NCI-H345 treated with DMSO at 0.1 percent for 48 hours (cell line): ENCODE results near the gene GRIP2.

ENCODE experiments used
- DNase-seq: peaks from one replicate; lab custom pipeline; 2025; ENCODE audit not compliant: unreplicated experiment; lab: John Stamatoyannopoulos, UW

GRIP2 gene

GRCh38 chr3:14455571-14456317, 84.4 kb downstream of the GRIP2 start:
- no peak for DNase-seq

DNA sequence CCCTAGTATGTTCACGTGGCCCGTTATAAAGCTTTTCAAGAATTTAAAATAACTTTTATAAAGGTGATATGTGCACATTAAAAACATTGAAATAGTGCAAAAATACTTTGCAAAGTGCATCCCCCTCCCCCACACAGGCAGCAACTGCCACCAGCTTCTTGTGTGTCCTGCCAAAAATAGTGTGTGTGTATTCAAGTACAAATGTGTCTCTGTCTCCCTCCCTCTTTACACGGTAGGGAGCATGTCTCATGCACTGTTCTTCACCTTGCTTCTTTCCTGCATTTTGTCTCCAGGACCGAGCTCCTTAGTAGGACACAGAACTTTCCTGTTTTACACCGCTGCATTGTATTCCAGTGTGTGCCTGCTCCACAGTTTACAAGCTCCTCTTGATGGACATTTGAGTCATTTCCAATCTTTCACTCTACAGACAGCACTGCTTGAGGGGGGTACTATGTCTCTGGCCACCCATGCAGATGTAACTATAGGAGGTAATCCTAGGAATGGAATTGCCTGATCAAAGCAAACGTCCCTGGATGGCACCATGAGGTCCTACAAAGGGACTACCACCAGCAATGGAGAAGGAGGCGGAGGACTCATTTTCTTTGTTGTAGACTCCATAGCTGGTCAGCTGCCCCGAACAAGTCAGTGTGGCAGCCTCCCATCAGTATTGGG, 85.4 kb downstream of the GRIP2 start:
- no peak for DNase-seq

- no peak for DNase-seq
Observed at GRCh38 chr3:14453876-14454638, 86.1 kb downstream of the GRIP2 start.

DNA sequence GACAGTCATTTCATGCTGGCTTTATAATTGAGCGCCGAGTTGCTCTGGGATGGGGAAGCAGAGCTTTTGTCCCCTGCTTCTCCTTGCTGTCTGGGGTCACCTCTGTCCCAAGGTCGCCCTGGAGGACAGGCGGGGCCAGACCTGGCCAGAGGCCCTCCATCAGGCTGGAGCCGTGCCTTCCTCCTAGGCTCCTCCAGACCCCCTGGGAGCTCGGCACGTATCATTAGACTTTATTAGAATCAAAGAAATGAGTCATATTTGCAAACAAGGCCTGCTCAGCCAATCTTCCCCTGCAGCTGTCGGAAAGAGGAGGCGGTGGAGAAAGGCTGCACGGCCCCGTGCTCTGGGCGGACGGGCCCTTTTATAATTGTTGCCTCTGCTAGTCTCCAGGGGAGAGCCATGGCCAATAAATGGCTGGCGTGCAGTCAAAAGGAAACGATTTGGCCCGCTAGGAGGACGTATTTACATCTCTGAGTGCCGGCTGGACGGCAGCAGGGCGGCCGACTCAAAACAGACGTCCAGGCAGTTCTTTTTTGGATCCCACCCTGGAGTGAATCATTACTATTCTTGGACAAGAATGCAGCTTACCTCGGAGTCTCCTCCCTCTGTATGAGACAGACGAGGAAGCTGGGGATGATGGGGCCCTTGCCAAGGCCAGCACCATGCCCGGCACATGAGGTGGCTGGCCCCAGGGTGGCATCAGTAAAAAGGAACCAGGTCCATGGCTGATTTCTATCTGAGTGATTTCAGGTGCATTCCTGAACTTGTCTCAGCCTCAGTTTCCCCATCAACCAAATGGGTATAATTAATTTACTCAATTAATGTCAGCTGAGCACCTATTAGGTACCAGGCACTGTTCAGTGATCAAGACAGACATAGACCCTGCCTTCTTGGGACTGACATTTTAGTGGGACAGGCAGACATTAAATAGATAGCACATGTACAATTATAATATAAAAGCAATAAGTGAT, 87.1 kb downstream of the GRIP2 start:
- DNase-seq: peak; percentile 64

- no peak for DNase-seq
Observed at GRCh38 chr3:14451844-14452739, 88.0 kb downstream of the GRIP2 start.

DNA sequence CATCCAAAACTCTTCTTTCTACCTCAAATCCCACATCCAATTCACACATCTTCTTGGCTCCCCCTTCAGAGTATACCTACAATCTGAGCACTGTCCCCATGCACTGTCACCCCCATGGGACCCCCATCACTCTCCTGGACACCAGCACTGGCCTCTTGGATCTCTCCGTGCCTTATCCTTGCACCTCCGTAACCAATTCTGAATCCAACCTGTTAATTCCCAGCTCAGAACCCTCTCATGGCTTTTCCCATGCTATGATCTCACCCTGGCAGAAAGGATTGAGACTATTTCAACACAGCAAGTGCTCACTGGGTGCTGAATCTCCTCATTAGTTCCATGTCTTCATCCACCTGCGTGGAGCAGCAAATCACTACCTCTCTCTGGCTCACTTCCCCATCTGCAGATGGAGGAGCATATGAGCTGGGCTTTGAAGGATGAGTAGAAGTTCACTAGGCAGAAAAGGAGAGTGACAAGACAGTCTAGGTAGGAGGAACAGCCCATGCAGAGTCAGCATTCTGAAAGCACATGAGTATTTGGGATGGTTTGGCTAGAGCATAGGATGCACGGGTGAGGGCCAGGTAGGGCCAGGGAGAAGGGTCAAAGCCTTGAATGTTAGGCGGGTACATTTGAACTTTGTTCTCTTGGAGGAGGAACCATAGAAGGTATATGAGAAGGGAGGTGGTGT, 89.1 kb downstream of the GRIP2 start:
- no peak for DNase-seq

DNA sequence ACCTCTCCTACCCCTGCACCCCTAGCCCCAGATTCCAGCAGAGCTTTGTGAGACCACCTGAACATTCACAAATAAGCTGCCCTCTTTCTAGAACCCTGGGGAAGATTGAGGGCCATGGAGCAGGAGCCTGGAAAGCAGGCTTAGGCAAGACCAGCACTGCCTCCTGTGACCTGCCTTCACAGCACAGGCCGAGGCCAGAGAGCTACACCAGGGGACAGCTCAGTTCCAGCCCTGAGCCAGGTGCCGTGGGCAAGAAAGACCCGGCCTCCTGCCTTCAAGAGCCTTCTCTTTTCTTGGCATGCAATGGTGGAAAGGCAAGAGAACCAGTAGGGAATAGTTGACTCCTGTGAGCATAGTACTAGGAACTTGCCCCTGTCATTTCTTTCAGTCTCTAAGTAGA, 89.6 kb downstream of the GRIP2 start:
- DNase-seq: no peak

- no peak for DNase-seq
Observed at GRCh38 chr3:14448756-14449727, 91.1 kb downstream of the GRIP2 start.

GRCh38 chr3:14448063-14448462, 92.1 kb downstream of the GRIP2 start:
- no peak for DNase-seq

DNA sequence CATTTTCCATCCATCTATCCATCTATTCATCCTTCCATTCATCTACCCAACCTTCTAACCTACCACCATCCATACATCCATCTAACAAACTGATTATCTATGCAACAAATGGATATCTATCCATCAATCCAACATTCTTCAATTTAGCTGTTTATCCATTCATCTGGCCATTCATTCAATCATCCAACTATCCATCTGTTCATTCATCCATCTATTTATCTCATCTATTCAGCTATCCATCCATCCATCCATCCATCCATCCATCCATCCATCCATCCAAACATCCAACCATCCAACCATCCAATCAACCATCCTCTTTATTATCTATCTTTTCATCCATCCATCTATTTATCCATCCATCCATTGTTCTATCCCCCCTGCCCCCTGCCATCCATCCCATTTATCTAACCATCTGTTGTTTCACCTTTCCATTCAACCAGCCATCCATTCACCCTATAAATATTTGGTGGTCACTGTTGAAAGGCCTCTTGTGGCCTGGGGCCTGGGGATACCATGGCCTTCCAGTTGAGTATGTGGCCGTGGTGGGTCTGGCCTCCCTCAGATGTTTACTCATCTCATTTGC, 93.1 kb downstream of the GRIP2 start:
- no peak for DNase-seq

GRCh38 chr3:14445773-14446172, 94.4 kb downstream of the GRIP2 start:
- no peak for DNase-seq

GRCh38 chr3:14444380-14444779, 95.8 kb downstream of the GRIP2 start:
- DNase-seq: no peak

DNA sequence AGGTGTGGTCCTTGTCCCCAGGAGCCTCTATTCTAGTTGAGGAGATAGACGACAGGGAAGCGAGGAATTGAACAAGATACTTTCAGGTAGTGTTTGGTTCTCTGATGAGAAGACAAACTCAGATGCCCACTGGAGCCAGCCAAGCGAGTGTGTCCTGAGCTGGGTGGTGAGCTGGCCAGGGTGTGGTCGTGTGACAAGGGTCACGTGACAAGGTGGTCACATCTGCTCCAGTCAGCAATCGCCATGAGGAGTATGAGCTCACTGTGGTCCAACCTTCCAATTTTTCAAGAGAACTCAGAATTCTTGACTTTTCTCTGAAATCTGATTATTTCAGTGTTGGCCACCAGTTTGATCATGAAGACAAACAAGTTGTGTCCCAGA, 98.2 kb downstream of the GRIP2 start:
- no peak for DNase-seq

- DNase-seq: no peak
Observed at GRCh38 chr3:14441240-14441919, 98.8 kb downstream of the GRIP2 start.

- no peak for DNase-seq
Observed at GRCh38 chr3:14440531-14441239, 99.5 kb downstream of the GRIP2 start.

DNA sequence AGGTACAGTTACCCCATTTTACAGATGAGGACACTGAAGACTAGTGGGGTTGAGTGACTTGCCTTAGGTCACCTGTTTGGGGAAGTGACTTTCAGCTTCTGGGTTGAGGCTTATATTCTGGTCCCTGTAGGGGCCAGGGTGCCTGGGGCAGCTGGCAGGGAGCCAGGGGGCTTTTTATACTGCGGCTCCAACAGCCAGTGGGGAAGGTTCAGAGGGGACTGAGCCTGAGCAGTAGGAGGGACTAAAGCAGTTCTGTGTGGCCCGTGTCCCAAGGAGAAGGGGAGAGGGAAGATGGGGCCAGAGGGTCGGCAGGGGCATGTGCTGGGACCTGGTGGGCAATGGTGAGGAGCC, 100.0 kb downstream of the GRIP2 start:
- DNase-seq: no peak
